ENCODE results near the gene IFFO2. TPM values are rescaled to one million over a fixed set of nuclear protein-coding genes. Genes with fewer than 3 reads are reported as not detected.

IFFO2 gene
- total and polyA plus RNA-seq, 2 experiments from 2014 or later, result 0.71 to 7.5 TPM

- TF ChIP-seq EZH2 (IDR thresholded peaks at IDR 0.05; ENCODE audit: low read depth, unreplicated experiment), result no peak
- TF ChIP-seq REST (IDR thresholded peaks at IDR 0.05; ENCODE audit: unreplicated experiment), result no peak
- no peak for TF ChIP-seq NANOG (IDR thresholded peaks at IDR 0.05; ENCODE audit: borderline replicate concordance)
- TF ChIP-seq ZNF114 (CRISPR knock-in tag; IDR thresholded peaks at IDR 0.05), result no peak
- no peak for TF ChIP-seq POLR2AphosphoS5 (IDR thresholded peaks at IDR 0.05; ENCODE audit: low read depth)
- no peak for TF ChIP-seq EZH2phosphoT487 (IDR thresholded peaks at IDR 0.05; ENCODE audit: unreplicated experiment)
Measured at GRCh38 chr1:18903291-18903756, 53.2 kb downstream of the IFFO2 start (continued).

DNA sequence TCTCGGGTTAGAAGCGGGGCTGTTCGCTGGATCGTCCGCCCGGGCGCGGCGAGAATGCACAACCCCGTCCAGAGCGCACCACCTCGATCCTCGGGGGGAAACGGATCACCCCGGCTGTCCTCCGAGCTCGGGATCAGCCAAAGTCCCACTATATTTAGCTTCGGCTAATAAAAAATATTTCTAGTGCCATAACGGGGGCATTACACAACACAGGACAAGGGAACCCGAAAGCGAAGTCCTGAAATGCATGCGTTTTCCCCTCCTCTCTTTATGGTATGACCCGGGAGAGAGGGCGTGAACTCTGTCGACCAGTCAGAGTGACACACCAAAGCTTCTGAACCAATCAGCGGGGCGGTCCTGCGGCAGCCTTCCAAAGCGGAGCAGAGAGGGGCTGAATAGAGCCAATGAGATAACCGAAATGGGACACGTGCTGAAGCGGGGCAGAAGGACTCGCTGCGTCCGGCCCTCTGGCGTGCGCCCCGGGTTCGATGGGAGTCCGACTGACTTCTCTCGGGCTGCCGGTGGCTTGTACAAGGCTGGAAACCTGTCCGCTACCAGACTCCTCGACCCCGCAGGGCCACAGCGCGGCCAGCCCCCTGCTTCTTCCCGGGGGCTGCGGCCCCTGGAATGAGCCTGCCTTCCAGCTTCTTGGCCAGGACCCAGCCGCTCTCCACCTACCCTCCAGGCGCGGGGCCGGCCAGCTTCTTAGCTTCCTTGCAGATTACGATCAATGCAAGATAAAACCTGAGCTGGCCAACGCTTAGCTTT, 53.8 kb downstream of the IFFO2 start, which contains the start of gene ALDH4A1:
Gene ALDH4A1, minus strand, starts transcription at position 33 of the 768 bp plus-strand sequence. Its CDS starts 32 bp downstream, at position 1.
- Histone ChIP-seq H4K20me1 (replicated peaks; ENCODE audit: insufficient read depth) (no peaks in the 10 kb centered on the region; the same call in 1 of the 2 replicates), H3K27ac (ENCODE audit: low read depth) (peak within 1 kb of the TSS; percentile 61), H2AFZ (peak within 1 kb of the TSS; percentile 4), H3K36me3 (ENCODE audit: insufficient read depth) (no peaks in the 10 kb centered on the region), H3K9me2 (ENCODE audit: insufficient read depth) (no peaks in the 10 kb centered on the region), H3K4me1 (ENCODE audit: insufficient read depth) (peaks cover 15% of the 10 kb centered on the region), H3K4me3 (peak within 1 kb of the TSS; percentile 98), H3K79me2 (replicated peaks; ENCODE audit: insufficient read depth) (peaks cover 12% of the 10 kb centered on the region), H3K27me3 (ENCODE audit: insufficient read depth) (no peaks in the 10 kb centered on the region), H3K4me2 (peak within 1 kb of the TSS; percentile 95), H3F3A (replicated peaks; ENCODE audit: low read depth) (0 out of 2 replicates have a peak, but pooled peaks cover 5% of the 10 kb centered on the region)
- Mint-ChIP-seq H3K27ac (peak within 1 kb of the TSS; percentile 100), H3K9me3 (no peaks in the 10 kb centered on the region; the same call in 2 of the 3 replicates), H3K4me1 (peaks cover 23% of the 10 kb centered on the region), H3K27me3 (ENCODE audit: insufficient read depth, low read depth, poor library complexity) (peaks cover 10% of the 10 kb centered on the region), H3K36me3 (ENCODE audit: low read depth) (peaks cover 1% of the 10 kb centered on the region; the same call in 1 of the 3 replicates), H3K4me3 (peak within 1 kb of the TSS; percentile 91)
- peak; percentile 94 for ATAC-seq
- DNase-seq (ENCODE audit: low spot score), result peak; percentile 99
- TF ChIP-seq POLR2AphosphoS5 (IDR thresholded peaks at IDR 0.05; ENCODE audit: low read depth), result peak; percentile 68
- TF ChIP-seq EZH2phosphoT487 (IDR thresholded peaks at IDR 0.05; ENCODE audit: unreplicated experiment), result no peak

DNA sequence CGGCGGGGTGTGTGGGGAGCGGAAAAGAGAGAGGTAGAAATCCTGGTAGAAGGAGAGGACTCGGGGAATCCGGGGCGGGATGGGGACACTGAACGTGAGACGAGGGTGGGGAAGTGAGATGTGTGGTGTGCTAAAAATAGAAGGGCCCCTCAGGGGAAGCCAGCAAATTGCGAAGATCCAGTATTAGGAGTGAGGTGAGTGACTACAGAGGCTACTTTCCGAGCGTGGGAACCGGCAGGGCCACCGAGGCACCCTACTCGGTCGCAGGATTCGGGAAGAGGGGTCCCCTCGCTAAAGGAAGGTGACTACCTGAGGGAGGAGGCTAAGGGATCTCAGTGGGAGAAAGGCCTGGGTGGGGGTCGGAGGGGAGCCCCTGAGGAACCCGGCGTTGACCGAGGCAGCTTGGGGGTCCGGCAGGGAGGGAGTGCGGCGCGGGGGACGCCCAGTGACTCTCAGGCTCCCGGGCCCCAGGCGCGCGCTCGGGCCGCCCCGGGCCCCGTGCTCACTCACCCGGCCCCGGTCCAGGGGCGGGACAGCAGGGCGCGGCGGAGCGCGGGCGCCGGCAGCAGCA, 54.4 kb downstream of the IFFO2 start:
- no peak for TF ChIP-seq ZNF114 (CRISPR knock-in tag; IDR thresholded peaks at IDR 0.05)
- TF ChIP-seq CREB1 (CRISPR knock-in tag; IDR thresholded peaks at IDR 0.05; ENCODE audit: low read depth), result no peak
- 0 out of 2 replicates have a peak overlapping the region, but pooled peaks have one; percentile 55 for H3K27ac ChIP-seq (ENCODE audit: low read depth)
- Mint-ChIP-seq H3K27ac (peak overlapping the region; percentile 100), H3K36me3 (ENCODE audit: low read depth) (peaks cover 4% of the 10 kb centered on the region; the same call in 1 of the 3 replicates), H3K9me3 (no peaks in the 10 kb centered on the region; the same call in 2 of the 3 replicates), H3K27me3 (ENCODE audit: insufficient read depth, low read depth, poor library complexity) (peaks cover 10% of the 10 kb centered on the region), H3K4me3 (peak overlapping the region; percentile 91), H3K4me1 (peaks cover 18% of the 10 kb centered on the region)
- H2AFZ ChIP-seq, result peak overlapping the region; percentile 4
- H3K27me3 ChIP-seq (ENCODE audit: insufficient read depth), result no peaks in the 10 kb centered on the region
- peaks cover 12% of the 10 kb centered on the region for H3K79me2 ChIP-seq (replicated peaks; ENCODE audit: insufficient read depth)
- no peaks in the 10 kb centered on the region for H3K9me2 ChIP-seq (ENCODE audit: insufficient read depth)
- H3F3A ChIP-seq (replicated peaks; ENCODE audit: low read depth), result no peaks in the 10 kb centered on the region
- peak overlapping the region; percentile 95 for H3K4me2 ChIP-seq
- H4K20me1 ChIP-seq (replicated peaks; ENCODE audit: insufficient read depth), result no peaks in the 10 kb centered on the region; the same call in 1 of the 2 replicates
- peaks cover 12% of the 10 kb centered on the region for H3K4me1 ChIP-seq (ENCODE audit: insufficient read depth)
- peak; percentile 2; the same call in 2 of the 3 replicates for ATAC-seq
- peak overlapping the region; percentile 98 for H3K4me3 ChIP-seq
- no peaks in the 10 kb centered on the region for H3K36me3 ChIP-seq (ENCODE audit: insufficient read depth)
- DNase-seq (ENCODE audit: low spot score), result peak; percentile 35
